H4 (cell line): Measurements from ENCODE around the gene PPT1. TPM values are rescaled to one million over a fixed set of nuclear protein-coding genes. Genes with fewer than 3 reads are reported as not detected.

ENCODE experiments used
- DNase-seq: peaks from one replicate; pipeline ENCODE4 v3.0.0-alpha.2; 2015; ENCODE audit warnings: low spot score
- total RNA-seq: library from RNA; depleted of rRNA; stranded (reverse); fragments of >200 nt; shearing (Covaris generic); gene quantifications from 2 replicates; pipeline ENCODE4 v1.2.3, GENCODE V29; 2014; rRNA removed

Gene PPT1
- total RNA-seq, 1 experiment from 2014 or later: 157 TPM

GRCh38 chr1:40030528-40031135 is 66.4 kb downstream of the PPT1 start:
- peak; percentile 61 for DNase-seq

- DNase-seq: no peak
Observed at GRCh38 chr1:40029608-40030007, 67.4 kb downstream of the PPT1 start.

GRCh38 chr1:40027647-40028046 is 69.4 kb downstream of the PPT1 start:
- DNase-seq: no peak

GRCh38 chr1:40024671-40025070 is 72.4 kb downstream of the PPT1 start:
- DNase-seq: no peak

- DNase-seq: no peak
Observed at GRCh38 chr1:40023379-40023944, 73.6 kb downstream of the PPT1 start.

Other genes with a start within 250 kb of the PPT1 start
- gene TRIT1, start 213.7 kb downstream of the PPT1 start, total RNA-seq: 24.4 and 28.1 TPM in 2 replicates
- gene MYCL, start 195.3 kb downstream of the PPT1 start, total RNA-seq: not detected in 2 replicates
- 8.5 and 9.5 TPM in 2 replicates for gene MFSD2A, start 142.1 kb downstream of the PPT1 start, total RNA-seq
- 315 and 362 TPM in 2 replicates for gene CAP1, start 56.5 kb downstream of the PPT1 start, total RNA-seq
- gene RLF, start 64.1 kb upstream of the PPT1 start, total RNA-seq: 10.0 and 12.7 TPM in 2 replicates
- not detected in 2 replicates for gene TMCO2, start 150.7 kb upstream of the PPT1 start, total RNA-seq
- 88.5 and 123 TPM in 2 replicates for gene ZMPSTE24, start 161.0 kb upstream of the PPT1 start, total RNA-seq
- gene COL9A2, start 220.0 kb upstream of the PPT1 start, total RNA-seq: 0.85 and 1.6 TPM in 2 replicates